ENCODE measurements around the gene FBXO17. TPM values are rescaled to one million over a fixed set of nuclear protein-coding genes. Genes with fewer than 3 reads are reported as not detected.
"Not testable (repeated sequence)": the region's sequence is repeated elsewhere in the genome, so short reads cannot be mapped to it uniquely, and the experiment has no call there.

The FBXO17 gene
- total RNA-seq, 6 experiments from 2014 or later: 17.5 to 21.5 (median 18.7) TPM

- Mint-ChIP-seq H3K36me3 (ENCODE audit: low read depth) (peaks cover 10% of the 10 kb centered on the region), H3K4me1 (ENCODE audit: low read depth) (no peaks in the 10 kb centered on the region), H3K4me3 (no peak overlapping the region), H3K27ac (no peak overlapping the region), H3K27me3 (ENCODE audit: insufficient read depth) (no peaks in the 10 kb centered on the region; the same call in none of the 2 replicates), H3K9me3 (no peaks in the 10 kb centered on the region)
- no peak for DNase-seq
- TF ChIP-seq CTCF (IDR thresholded peaks at IDR 0.05): no peak
Measured at GRCh38 chr19:38945562-38946228, 29.8 kb downstream of the FBXO17 start.

DNA sequence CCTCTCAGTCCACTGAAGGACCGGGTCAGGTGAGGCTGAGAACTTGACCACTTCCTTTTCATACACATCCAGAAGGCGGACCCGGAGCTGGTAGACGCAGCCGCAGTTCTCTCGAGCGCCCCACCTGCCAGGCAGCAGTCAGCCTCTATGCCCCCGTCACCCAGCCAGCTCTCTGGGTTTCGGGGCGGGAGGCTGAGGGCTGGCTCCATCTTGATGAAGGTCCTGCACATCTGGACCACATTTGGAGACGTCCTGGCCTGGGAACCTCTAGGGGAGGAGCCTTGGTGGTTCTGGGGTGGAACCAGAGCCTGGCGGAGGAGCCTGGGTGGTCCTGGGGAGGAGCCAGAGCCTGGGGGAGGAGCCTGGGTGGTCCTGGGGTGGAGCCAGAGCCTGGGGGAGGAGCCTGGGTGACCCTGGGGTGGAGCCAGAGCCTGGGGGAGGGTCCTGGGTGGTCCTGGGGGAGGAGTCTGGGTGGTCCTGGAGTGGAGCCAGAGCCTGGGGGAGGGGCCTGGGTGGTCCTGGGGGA, 30.5 kb downstream of the FBXO17 start:
- no peak for DNase-seq
- no peaks in the 10 kb centered on the region for H3K4me1 Mint-ChIP-seq (ENCODE audit: low read depth)
- H3K36me3 Mint-ChIP-seq (ENCODE audit: low read depth): peaks cover 6% of the 10 kb centered on the region
- no peaks in the 10 kb centered on the region for H3K9me3 Mint-ChIP-seq
- H3K27me3 Mint-ChIP-seq (ENCODE audit: insufficient read depth): no peaks in the 10 kb centered on the region; the same call in none of the 2 replicates
- H3K4me3 Mint-ChIP-seq: no peak overlapping the region
- TF ChIP-seq CTCF (IDR thresholded peaks at IDR 0.05): no peak
- no peak overlapping the region for H3K27ac Mint-ChIP-seq

DNA sequence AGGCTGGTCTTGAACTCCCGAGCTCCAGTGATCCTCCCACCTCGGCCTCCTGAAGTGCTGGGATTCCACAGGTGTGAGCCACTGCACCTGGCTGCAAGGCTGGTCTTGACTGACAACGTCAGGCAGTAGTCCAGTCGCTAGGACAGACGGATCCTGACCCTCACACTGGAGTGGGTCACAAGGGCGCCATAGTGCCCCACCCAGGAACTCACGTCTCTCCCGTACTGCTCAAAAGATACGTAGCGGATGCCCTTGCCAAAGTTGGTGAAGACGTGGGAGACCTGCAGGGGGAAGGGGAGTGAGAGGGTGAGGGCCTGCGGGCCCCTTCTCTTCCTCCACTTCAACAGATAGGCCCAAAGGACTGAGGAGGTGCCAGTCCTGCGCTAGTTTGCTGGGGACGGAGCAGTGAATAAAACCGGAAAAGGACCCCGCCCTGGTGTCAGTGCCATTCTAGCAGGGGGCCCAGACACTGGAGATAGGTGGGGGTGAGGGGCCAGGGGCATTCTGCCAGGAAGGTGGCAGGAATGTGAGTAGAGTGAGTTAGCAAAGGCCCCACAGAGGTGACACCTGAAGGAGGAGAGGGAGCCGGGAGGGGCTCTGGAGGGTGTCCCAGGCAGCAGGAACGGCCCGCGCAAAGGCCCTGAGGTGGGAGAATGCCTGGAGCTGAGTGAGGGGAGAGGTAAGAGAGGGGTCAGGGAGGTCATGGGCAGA, 32.9 kb downstream of the FBXO17 start:
- H3K36me3 Mint-ChIP-seq (ENCODE audit: low read depth): peaks cover 6% of the 10 kb centered on the region
- no peak overlapping the region for H3K27ac Mint-ChIP-seq
- H3K4me1 Mint-ChIP-seq (ENCODE audit: low read depth): no peaks in the 10 kb centered on the region
- TF ChIP-seq CTCF (IDR thresholded peaks at IDR 0.05): no peak
- H3K4me3 Mint-ChIP-seq: no peak overlapping the region
- no peaks in the 10 kb centered on the region; the same call in none of the 2 replicates for H3K27me3 Mint-ChIP-seq (ENCODE audit: insufficient read depth)
- DNase-seq: no peak
- H3K9me3 Mint-ChIP-seq: no peaks in the 10 kb centered on the region

- no peak overlapping the region for H3K27ac Mint-ChIP-seq
- no peak for DNase-seq
- peaks cover 6% of the 10 kb centered on the region for H3K36me3 Mint-ChIP-seq (ENCODE audit: low read depth)
- H3K4me1 Mint-ChIP-seq (ENCODE audit: low read depth): no peaks in the 10 kb centered on the region
- no peak for TF ChIP-seq CTCF (IDR thresholded peaks at IDR 0.05)
- H3K27me3 Mint-ChIP-seq (ENCODE audit: insufficient read depth): no peaks in the 10 kb centered on the region; the same call in none of the 2 replicates
- no peaks in the 10 kb centered on the region for H3K9me3 Mint-ChIP-seq
- H3K4me3 Mint-ChIP-seq: no peak overlapping the region
Measured at GRCh38 chr19:38941979-38942378, 33.6 kb downstream of the FBXO17 start.

- H3K4me1 Mint-ChIP-seq (ENCODE audit: low read depth): not testable (repeated sequence)
Measured at GRCh38 chr19:38941466-38941865, 34.1 kb downstream of the FBXO17 start.

DNA sequence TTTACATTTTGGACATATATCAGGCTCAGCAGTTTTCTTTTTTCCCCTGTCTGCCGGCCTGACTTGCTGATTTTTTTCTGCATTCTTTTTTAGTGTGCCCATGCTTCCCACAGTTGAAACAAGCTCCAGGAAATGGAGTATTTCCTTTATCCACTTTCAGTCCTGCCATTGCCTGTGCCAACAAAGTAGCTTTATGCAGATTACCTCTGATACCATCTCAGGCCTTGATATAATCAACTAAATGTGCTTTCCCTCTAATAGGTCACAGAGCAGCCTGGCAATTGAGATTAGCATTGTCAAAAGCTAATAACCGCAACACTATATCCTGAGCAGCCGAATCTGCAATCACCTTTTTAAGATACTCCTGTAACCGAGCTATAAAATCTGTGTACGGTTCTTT, 35.6 kb downstream of the FBXO17 start:
- no peak overlapping the region for H3K4me3 Mint-ChIP-seq
- no peaks in the 10 kb centered on the region; the same call in none of the 2 replicates for H3K27me3 Mint-ChIP-seq (ENCODE audit: insufficient read depth)
- no peak for DNase-seq
- peaks cover 13% of the 10 kb centered on the region for H3K36me3 Mint-ChIP-seq (ENCODE audit: low read depth)
- no peaks in the 10 kb centered on the region for H3K9me3 Mint-ChIP-seq
- TF ChIP-seq CTCF (IDR thresholded peaks at IDR 0.05): no peak
- no peak overlapping the region for H3K27ac Mint-ChIP-seq
- no peaks in the 10 kb centered on the region for H3K4me1 Mint-ChIP-seq (ENCODE audit: low read depth)

More at GRCh38 chr19:38941466-38941865, 34.1 kb downstream of the FBXO17 start:
- not testable (repeated sequence) for H3K27ac Mint-ChIP-seq; DNase-seq; H3K36me3 Mint-ChIP-seq (ENCODE audit: low read depth); H3K9me3 Mint-ChIP-seq; H3K27me3 Mint-ChIP-seq (ENCODE audit: insufficient read depth); H3K4me3 Mint-ChIP-seq
